Common myeloid progenitor, CD34-positive (primary cell): Measurements from ENCODE around the gene RFXAP.

Experiments used
- CTCF ChIA-PET: fragments of 350-600 bp; sonication (Branson Sonifier 250); formaldehyde crosslinking; loops from one replicate; lab custom pipeline; 2021; ENCODE audit warnings: antibody characterized with exemption; lab: Charles Lee
- POLR2A ChIA-PET: fragments of 350-600 bp; sonication (Branson Sonifier 250); formaldehyde crosslinking; loops from one replicate; lab custom pipeline; 2021; ENCODE audit warnings: antibody characterized with exemption; lab: Charles Lee
- DNase-seq, 3 donors: peaks; one replicate each; pipeline versions ENCODE4 v3.0.0 to v3.0.0-alpha.2; 2013
- H3K27ac ChIP-seq, 2 experiments: 1 replicate in 1 of 2; 2 replicates in 1 of 2; pipeline ENCODE4 v1.7.0; 2013; ENCODE audit warnings: inconsistent platforms in 2 of 2, low read length in 2 of 2, mild to moderate bottlenecking in 2 of 2, low read depth in 1 of 2, moderate library complexity in 1 of 2; ENCODE audit not compliant: severe bottlenecking in 2 of 2, insufficient read depth in 1 of 2, poor library complexity in 1 of 2
- H3K27me3 ChIP-seq, 5 experiments: replicated peaks in 2 of 5; 1 replicate in 3 of 5; 2 replicates in 2 of 5; pipeline versions ENCODE4 v1.6.1 to v1.7.0; 2013; ENCODE audit warnings: low read length in 4 of 5, mild to moderate bottlenecking in 2 of 5, moderate library complexity in 2 of 5, inconsistent platforms in 1 of 5; ENCODE audit not compliant: insufficient read depth in 5 of 5, control insufficient read depth in 4 of 5
- H3K36me3 ChIP-seq, 4 experiments: 1 replicate in 2 of 4; 2 replicates in 2 of 4; pipeline versions ENCODE4 v1.6.1 to v1.7.0; 2013; ENCODE audit warnings: low read length in 3 of 4, control low read depth in 1 of 4, mild to moderate bottlenecking in 1 of 4; ENCODE audit not compliant: control insufficient read depth in 4 of 4, insufficient read depth in 4 of 4
- H3K4me1 ChIP-seq, 4 experiments: 1 replicate in 3 of 4; 2 replicates in 1 of 4; pipeline versions ENCODE4 v1.6.1 to v1.7.1; 2013; ENCODE audit warnings: low read length in 3 of 4, mild to moderate bottlenecking in 3 of 4, control low read depth in 1 of 4, inconsistent platforms in 1 of 4, moderate library complexity in 1 of 4; ENCODE audit not compliant: control insufficient read depth in 4 of 4, insufficient read depth in 4 of 4; ENCODE audit errors: control extremely low read depth in 1 of 4
- H3K4me3 ChIP-seq, 7 experiments: 1 replicate in 4 of 7; 2 replicates in 3 of 7; pipeline versions ENCODE4 v1.5.1 to v1.7.0; 2013; ENCODE audit warnings: mild to moderate bottlenecking in 7 of 7, low read length in 6 of 7, moderate library complexity in 6 of 7, inconsistent platforms in 2 of 7, low read depth in 2 of 7, control low read depth in 1 of 7; ENCODE audit not compliant: insufficient read depth in 4 of 7, control insufficient read depth in 1 of 7; ENCODE audit errors: extremely low read depth in 1 of 7
- H3K9me3 ChIP-seq, 5 experiments: 1 replicate in 4 of 5; 2 replicates in 1 of 5; pipeline versions ENCODE4 v1.6.1 to v1.7.1; 2013; ENCODE audit warnings: low read length in 4 of 5, mild to moderate bottlenecking in 2 of 5, inconsistent platforms in 1 of 5, low read depth in 1 of 5, moderate library complexity in 1 of 5; ENCODE audit not compliant: control insufficient read depth in 4 of 5, insufficient read depth in 2 of 5; ENCODE audit errors: control extremely low read depth in 1 of 5
- WGBS: methylation state at CpG from one replicate; pipeline ENCODE4 v1.1.5; 2013; ENCODE audit not compliant: insufficient coverage; 5-methylcytosine and 5-hydroxymethylcytosine counted together

RFXAP gene

DNA sequence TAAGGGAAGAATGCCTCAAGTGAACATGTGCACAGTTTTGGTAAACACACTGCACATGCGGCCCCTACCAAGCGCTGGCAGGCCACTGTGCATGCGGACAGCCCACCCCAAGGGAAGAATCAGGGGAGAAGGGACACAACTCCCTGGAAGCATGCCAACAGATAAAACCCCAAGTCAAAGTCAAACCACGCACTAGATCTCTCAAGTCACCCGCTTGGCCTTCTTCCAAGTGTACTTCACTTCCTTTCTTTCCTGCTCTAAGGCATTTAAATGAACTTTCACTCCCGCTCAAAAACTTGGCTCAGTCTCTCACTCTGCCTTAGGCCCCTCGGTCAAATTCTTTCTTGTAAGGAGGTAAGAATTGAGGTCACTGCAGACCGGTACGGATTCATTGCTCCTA, 4.6 kb upstream of the RFXAP start:
- 12% methylated on average over 8 of the region's 9 CpGs for WGBS
- peak; percentile 74 to 87 (median 86) for DNase-seq
- Histone ChIP-seq H3K9me3 (no peaks in the 10 kb centered on the region), H3K27ac (no peak overlapping the region), H3K27me3 (no peaks in the 10 kb centered on the region), H3K4me3 (peak overlapping the region in 1 of 7 experiments; percentile 43), H3K4me1 (peaks cover 0 to 17% (median 13%) of the 10 kb centered on the region in 4 experiments), H3K36me3 (no peaks in the 10 kb centered on the region)
- POLR2A ChIA-PET, result no interaction called here
- CTCF ChIA-PET, result interaction anchor here (1.1 to 1.7 kb wide), 4 partner anchors 18 to 168 kb away, joined by 3 to 5 read pairs (median 4); no protein-coding TSS in a partner anchor

DNA sequence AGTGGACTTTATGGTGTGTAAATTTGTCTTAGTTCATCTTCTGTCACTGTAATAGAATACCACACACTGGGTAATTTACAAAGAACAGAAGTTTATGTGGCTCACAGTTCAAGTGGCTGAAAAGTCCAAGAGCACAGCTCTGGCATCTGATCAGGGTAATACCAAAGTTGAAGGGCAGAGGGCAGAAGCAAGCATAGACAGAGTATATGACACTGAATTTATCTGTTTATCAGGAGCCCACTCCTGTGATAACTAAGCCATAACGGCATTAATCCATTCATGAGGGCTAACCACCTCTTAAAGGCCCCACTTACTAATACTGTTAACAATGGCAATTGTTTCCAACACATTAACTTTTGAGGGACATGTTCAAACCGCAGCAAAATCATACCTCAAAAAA, 4.0 kb upstream of the RFXAP start:
- Histone ChIP-seq H3K9me3 (no peaks in the 10 kb centered on the region), H3K4me3 (no peak overlapping the region), H3K36me3 (no peaks in the 10 kb centered on the region), H3K27me3 (no peaks in the 10 kb centered on the region), H3K27ac (no peak overlapping the region), H3K4me1 (peaks cover 2 to 23% (median 17%) of the 10 kb centered on the region in 4 experiments)
- POLR2A ChIA-PET, result no interaction called here
- peak; percentile 24 to 53 (median 50) for DNase-seq
- CTCF ChIA-PET, result interaction anchor here (0.9 to 1.7 kb wide), 5 partner anchors 17 to 168 kb away, joined by 3 to 5 read pairs (median 4); no protein-coding TSS in a partner anchor
- 83% methylated on average over 1 of the region's 2 CpGs for WGBS

GRCh38 chr13:36817996-36818803, 822 bp upstream of the RFXAP start:
- no peaks in the 10 kb centered on the region for H3K9me3 ChIP-seq
- no peak for DNase-seq
- H3K4me3 ChIP-seq, result peak overlapping the region; percentile 70 to 92 (median 81)
- H3K27me3 ChIP-seq, result no peaks in the 10 kb centered on the region
- H3K27ac ChIP-seq, result peak overlapping the region in 1 of 2 experiments; percentile 68
- H3K36me3 ChIP-seq, result peaks cover 0 to 6% (median 0%) of the 10 kb centered on the region in 4 experiments
- ChIA-PET CTCF (no interaction called here), POLR2A (interaction anchor here (0.6 kb wide), 1 partner anchor 74 kb away, joined by 4 read pairs; no protein-coding TSS in a partner anchor)
- 57% methylated on average over 9 of the region's 12 CpGs for WGBS
- peaks cover 8 to 39% (median 31%) of the 10 kb centered on the region in 4 experiments for H3K4me1 ChIP-seq

DNA sequence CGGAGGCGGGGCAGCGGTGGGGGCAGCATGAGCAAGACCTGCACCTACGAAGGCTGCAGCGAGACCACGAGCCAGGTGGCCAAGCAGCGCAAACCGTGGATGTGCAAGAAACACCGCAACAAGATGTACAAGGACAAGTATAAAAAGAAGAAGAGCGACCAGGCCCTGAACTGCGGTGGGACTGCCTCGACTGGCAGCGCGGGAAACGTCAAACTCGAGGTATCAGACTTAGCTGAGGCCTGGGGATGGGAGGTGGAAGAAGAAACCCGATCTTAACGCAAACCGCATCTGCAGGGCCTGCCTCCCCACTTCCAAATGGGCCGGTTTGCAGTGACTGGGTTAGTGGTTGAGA, 693 bp downstream of the RFXAP start:
- ChIA-PET POLR2A (no interaction called here), CTCF (no interaction called here)
- peak; percentile 23 to 79 (median 72) for DNase-seq
- no peaks in the 10 kb centered on the region for H3K9me3 ChIP-seq
- no peaks in the 10 kb centered on the region for H3K27me3 ChIP-seq
- H3K36me3 ChIP-seq, result peaks cover 0 to 9% (median 0%) of the 10 kb centered on the region in 4 experiments
- H3K27ac ChIP-seq, result peak overlapping the region in 1 of 2 experiments; percentile 68
- H3K4me1 ChIP-seq, result peaks cover 8 to 34% (median 24%) of the 10 kb centered on the region in 4 experiments
- under 1% methylated on average over 18 of the region's 20 CpGs for WGBS
- peak overlapping the region; percentile 70 to 92 (median 81) for H3K4me3 ChIP-seq

GRCh38 chr13:36820222-36820621, 1.2 kb downstream of the RFXAP start:
- Histone ChIP-seq H3K4me3 (peak overlapping the region in 5 of 7 experiments; percentile 80 to 92 (median 82)), H3K27ac (no peak overlapping the region), H3K9me3 (no peaks in the 10 kb centered on the region), H3K36me3 (peaks cover 0 to 14% (median 0%) of the 10 kb centered on the region in 4 experiments), H3K4me1 (peaks cover 8 to 32% (median 23%) of the 10 kb centered on the region in 4 experiments), H3K27me3 (no peaks in the 10 kb centered on the region)
- 77% methylated on average over 3 of the region's 4 CpGs for WGBS
- no peak for DNase-seq
- CTCF ChIA-PET, result no interaction called here
- POLR2A ChIA-PET, result no interaction called here

GRCh38 chr13:36822785-36823184, 3.8 kb downstream of the RFXAP start:
- ChIA-PET CTCF (interaction anchor here (0.7 to 1.5 kb wide), 5 partner anchors 13 to 404 kb away, joined by 3 to 4 read pairs (median 3); no protein-coding TSS in a partner anchor), POLR2A (no interaction called here)
- Histone ChIP-seq H3K9me3 (no peaks in the 10 kb centered on the region), H3K27ac (no peak overlapping the region), H3K27me3 (no peaks in the 10 kb centered on the region), H3K4me1 (peaks cover 8 to 32% (median 23%) of the 10 kb centered on the region in 4 experiments), H3K4me3 (no peak overlapping the region), H3K36me3 (peaks cover 0 to 22% (median 5%) of the 10 kb centered on the region in 4 experiments)
- no peak for DNase-seq
- WGBS, result 83% methylated on average over 3 of the region's 3 CpGs

GRCh38 chr13:36829753-36830152, 10.7 kb downstream of the RFXAP start:
- Histone ChIP-seq H3K4me3 (no peak overlapping the region), H3K36me3 (peaks cover 0 to 40% (median 18%) of the 10 kb centered on the region in 4 experiments), H3K4me1 (peaks cover 0 to 1% (median under 1%) of the 10 kb centered on the region in 4 experiments), H3K27ac (no peak overlapping the region), H3K27me3 (no peaks in the 10 kb centered on the region), H3K9me3 (no peaks in the 10 kb centered on the region)
- whole genome bisulfite sequencing, result 80% methylated on average over 1 of the region's 1 CpG
- POLR2A ChIA-PET, result no interaction called here
- no peak for DNase-seq
- CTCF ChIA-PET, result interaction anchor here (0.9 to 1.8 kb wide), 5 partner anchors 9 to 547 kb away, joined by 3 to 4 read pairs (median 3); no protein-coding TSS in a partner anchor
